Right atrium auricular region (tissue), 2 donors: ENCODE data around the gene GSTO2. TPM values are rescaled to one million over a fixed set of nuclear protein-coding genes. Genes with fewer than 3 reads are reported as not detected.

ENCODE experiments used
- DNase-seq: peaks from one replicate; pipeline ENCODE4 v3.0.0-alpha.2; 2019; ENCODE audit warnings: low spot score
- H3K27ac ChIP-seq, 2 donors: fragments of 200-600 bp; sonication (generic); 1 replicate in 1 of 2; 2 replicates in 1 of 2; pipeline ENCODE4 v1.5.1; 2016 to 2019
- H3K27me3 ChIP-seq, 2 donors: fragments of 200-600 bp; sonication (generic); one replicate each; pipeline versions ENCODE4 v1.5.1 to v1.6.0; 2017 to 2019
- H3K36me3 ChIP-seq: fragments of 200-600 bp; sonication (generic); one replicate; pipeline ENCODE4 v1.5.1; 2016
- H3K4me1 ChIP-seq, 2 donors: fragments of 200-600 bp; sonication (generic); one replicate each; pipeline versions ENCODE4 v1.5.1 to v1.6.0; 2017 to 2019
- H3K4me3 ChIP-seq, 2 donors: fragments of 200-600 bp; sonication (generic); 1 replicate in 1 of 2; 2 replicates in 1 of 2; pipeline ENCODE4 v1.5.1; 2017 to 2019; ENCODE audit warnings: mild to moderate bottlenecking in 1 of 2, moderate library complexity in 1 of 2
- H3K9me3 ChIP-seq, 2 donors: fragments of 200-600 bp; sonication (generic); one replicate each; pipeline ENCODE4 v1.5.1; 2019
- total RNA-seq, 2 donors: library from RNA; depleted of rRNA; stranded (reverse); fragments of >200 nt; gene quantifications; one replicate each; pipeline ENCODE4 v1.1.0, GENCODE V29; 2016
- TF ChIP-seq, protein P1 (sequence below), 2 donors: fragments of 200-600 bp; sonication (generic); IDR thresholded peaks; one replicate each; pipeline ENCODE4 v1.5.1; 2019; ENCODE audit warnings: antibody characterized with exemption in 2 of 2

The GSTO2 gene
- total RNA-seq, 2 donors from 2014 or later: 0.55 to 0.63 TPM

- H3K36me3 ChIP-seq: peaks cover 7% of the 10 kb centered on the region
- no peaks in the 10 kb centered on the region for H3K9me3 ChIP-seq
- DNase-seq: no peak
- no peak overlapping the region for H3K4me3 ChIP-seq
- peaks cover 0 to 96% of the 10 kb centered on the region in 2 donors for H3K4me1 ChIP-seq
- TF ChIP-seq, protein P1, sequence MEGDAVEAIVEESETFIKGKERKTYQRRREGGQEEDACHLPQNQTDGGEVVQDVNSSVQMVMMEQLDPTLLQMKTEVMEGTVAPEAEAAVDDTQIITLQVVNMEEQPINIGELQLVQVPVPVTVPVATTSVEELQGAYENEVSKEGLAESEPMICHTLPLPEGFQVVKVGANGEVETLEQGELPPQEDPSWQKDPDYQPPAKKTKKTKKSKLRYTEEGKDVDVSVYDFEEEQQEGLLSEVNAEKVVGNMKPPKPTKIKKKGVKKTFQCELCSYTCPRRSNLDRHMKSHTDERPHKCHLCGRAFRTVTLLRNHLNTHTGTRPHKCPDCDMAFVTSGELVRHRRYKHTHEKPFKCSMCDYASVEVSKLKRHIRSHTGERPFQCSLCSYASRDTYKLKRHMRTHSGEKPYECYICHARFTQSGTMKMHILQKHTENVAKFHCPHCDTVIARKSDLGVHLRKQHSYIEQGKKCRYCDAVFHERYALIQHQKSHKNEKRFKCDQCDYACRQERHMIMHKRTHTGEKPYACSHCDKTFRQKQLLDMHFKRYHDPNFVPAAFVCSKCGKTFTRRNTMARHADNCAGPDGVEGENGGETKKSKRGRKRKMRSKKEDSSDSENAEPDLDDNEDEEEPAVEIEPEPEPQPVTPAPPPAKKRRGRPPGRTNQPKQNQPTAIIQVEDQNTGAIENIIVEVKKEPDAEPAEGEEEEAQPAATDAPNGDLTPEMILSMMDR (IDR thresholded peaks at IDR 0.05): no peak
- H3K27ac ChIP-seq: peak overlapping the region; percentile 96 to 97
- H3K27me3 ChIP-seq: no peaks in the 10 kb centered on the region
These were observed 34.8 kb downstream of the GSTO2 start for GRCh38 chr10:104303594-104304355.

- DNase-seq: no peak
- TF ChIP-seq, protein P1 (IDR thresholded peaks at IDR 0.05): no peak
- H3K9me3 ChIP-seq: no peaks in the 10 kb centered on the region
- H3K4me1 ChIP-seq: peaks cover 0 to 92% of the 10 kb centered on the region in 2 donors
- H3K27me3 ChIP-seq: no peaks in the 10 kb centered on the region
- H3K27ac ChIP-seq: peak overlapping the region; percentile 96 to 97
- H3K4me3 ChIP-seq: no peak overlapping the region
- H3K36me3 ChIP-seq: peaks cover 9% of the 10 kb centered on the region
These were observed 35.4 kb downstream of the GSTO2 start for GRCh38 chr10:104304356-104304745.

- Histone ChIP-seq H3K27me3 (no peaks in the 10 kb centered on the region), H3K27ac (peak overlapping the region; percentile 96 to 97), H3K4me1 (peaks cover 0 to 92% of the 10 kb centered on the region in 2 donors), H3K36me3 (peaks cover 9% of the 10 kb centered on the region), H3K9me3 (no peaks in the 10 kb centered on the region), H3K4me3 (no peak overlapping the region)
- DNase-seq: no peak
- TF ChIP-seq, protein P1 (IDR thresholded peaks at IDR 0.05): no peak
These were observed 35.9 kb downstream of the GSTO2 start for GRCh38 chr10:104304927-104305326.

DNA sequence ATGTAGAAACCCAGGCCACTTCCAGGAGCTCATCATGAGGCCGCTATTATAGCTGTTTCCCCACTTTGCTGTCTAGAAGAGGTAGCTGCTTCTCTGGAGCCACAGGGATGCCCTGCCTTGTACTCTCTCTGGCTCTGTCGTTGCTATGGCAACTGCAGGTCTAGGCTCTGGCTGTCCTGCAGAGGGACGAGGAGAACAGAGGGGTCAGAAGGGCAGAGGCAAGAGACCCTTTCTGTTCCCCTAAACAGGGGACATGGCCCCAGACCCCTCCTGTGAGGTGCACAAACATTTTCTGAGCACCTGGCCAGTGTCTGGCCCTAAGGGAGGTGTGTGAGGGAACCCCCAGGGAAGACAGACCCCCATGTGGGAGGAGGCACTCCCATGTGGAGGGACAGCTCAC lies 37.9 kb downstream of the GSTO2 start:
- H3K4me3 ChIP-seq: no peak overlapping the region
- peaks cover 23% of the 10 kb centered on the region for H3K36me3 ChIP-seq
- no peak for DNase-seq
- H3K27me3 ChIP-seq: no peaks in the 10 kb centered on the region
- peaks cover 0 to 92% of the 10 kb centered on the region in 2 donors for H3K4me1 ChIP-seq
- H3K9me3 ChIP-seq: no peaks in the 10 kb centered on the region
- TF ChIP-seq, protein P1 (IDR thresholded peaks at IDR 0.05): no peak
- peak overlapping the region; percentile 96 to 97 for H3K27ac ChIP-seq

DNA sequence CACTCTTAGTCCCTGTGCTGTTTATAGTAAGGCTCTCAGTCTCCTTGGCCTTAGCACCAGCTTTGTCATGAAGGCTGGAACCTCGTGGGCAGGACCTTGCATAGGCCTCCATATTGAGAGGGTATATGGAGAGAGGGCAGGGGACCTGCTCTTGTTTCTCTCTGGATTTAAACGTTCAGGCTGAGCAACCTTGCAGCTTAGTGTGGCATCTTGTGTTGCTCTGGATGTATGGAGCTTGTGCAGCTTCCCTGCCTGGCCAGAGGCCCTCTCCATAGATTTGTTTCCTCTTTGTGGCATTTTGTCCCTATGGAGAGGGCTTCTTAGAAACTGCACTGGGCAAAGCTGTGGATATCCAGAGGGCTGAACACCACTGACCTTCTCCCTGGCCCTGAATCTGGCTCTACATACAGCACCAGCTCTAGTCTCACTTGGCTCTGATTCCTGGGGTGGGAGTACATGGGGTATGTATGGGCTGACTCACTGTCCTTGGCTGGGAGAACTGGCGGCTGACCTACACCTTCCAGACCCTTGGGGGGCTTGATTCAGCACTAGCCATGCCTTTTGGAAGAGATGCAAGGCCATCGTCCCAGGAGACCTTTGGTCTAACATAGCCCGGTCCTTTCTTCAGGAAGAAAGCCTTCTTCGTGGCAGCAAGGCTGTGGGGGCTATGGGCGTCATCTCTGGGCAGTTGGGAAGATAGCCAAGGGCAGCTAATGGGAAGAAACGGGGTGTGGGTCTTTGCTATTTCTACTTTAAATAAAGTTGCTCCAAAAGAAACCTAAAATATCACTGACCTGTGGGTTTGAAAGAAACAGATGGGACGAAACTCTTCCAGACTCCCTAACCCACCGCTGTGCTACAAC lies 38.8 kb downstream of the GSTO2 start:
- Histone ChIP-seq H3K27ac (peak overlapping the region; percentile 96 to 97), H3K4me1 (peaks cover 0 to 92% of the 10 kb centered on the region in 2 donors)

More for the DNA sequence above, 38.8 kb downstream of the GSTO2 start:
- TF ChIP-seq, protein P1 (IDR thresholded peaks at IDR 0.05): no peak
- H3K27me3 ChIP-seq: no peaks in the 10 kb centered on the region
- H3K9me3 ChIP-seq: no peaks in the 10 kb centered on the region
- H3K36me3 ChIP-seq: peaks cover 32% of the 10 kb centered on the region
- no peak for DNase-seq
- no peak overlapping the region for H3K4me3 ChIP-seq
